ENCODE measurements around the gene MCF2.

The MCF2 gene

DNA sequence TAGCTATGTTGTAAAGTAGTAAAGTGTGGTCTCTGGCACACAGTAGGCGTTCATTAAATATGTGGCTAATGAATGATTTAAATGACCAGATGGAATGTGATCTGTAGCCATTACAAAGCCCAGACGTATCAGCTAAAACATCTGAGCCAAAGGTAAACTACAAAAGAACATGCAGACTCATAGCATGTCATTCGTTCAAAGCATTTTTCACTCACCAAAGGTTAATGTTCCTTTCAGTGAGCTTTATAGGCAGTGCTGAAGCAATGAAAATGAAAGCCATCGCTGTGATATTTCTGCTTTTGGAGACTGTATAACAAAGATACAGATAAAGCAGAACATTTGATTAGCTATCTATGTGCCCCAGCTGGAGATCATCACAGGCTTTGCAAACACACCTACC is 126.9 kb downstream of the MCF2 start:
- no peak for ATAC-seq (ENCODE audit: low read depth)
- H3K9me3 ChIP-seq (ENCODE audit: severe bottlenecking): no peaks in the 10 kb centered on the region
- no peak for DNase-seq (ENCODE audit: low spot score)
- H3K27me3 ChIP-seq (ENCODE audit: insufficient read depth, poor library complexity, severe bottlenecking): no peaks in the 10 kb centered on the region
- no peak overlapping the region for H3K27ac ChIP-seq (ENCODE audit: poor library complexity, severe bottlenecking)
- no peaks in the 10 kb centered on the region for H3K4me1 ChIP-seq (ENCODE audit: insufficient read depth, poor library complexity, severe bottlenecking)
- H3K4me3 ChIP-seq (ENCODE audit: severe bottlenecking): no peak overlapping the region
- H3K36me3 ChIP-seq (ENCODE audit: low read depth): no peaks in the 10 kb centered on the region
- TF ChIP-seq, protein P1, sequence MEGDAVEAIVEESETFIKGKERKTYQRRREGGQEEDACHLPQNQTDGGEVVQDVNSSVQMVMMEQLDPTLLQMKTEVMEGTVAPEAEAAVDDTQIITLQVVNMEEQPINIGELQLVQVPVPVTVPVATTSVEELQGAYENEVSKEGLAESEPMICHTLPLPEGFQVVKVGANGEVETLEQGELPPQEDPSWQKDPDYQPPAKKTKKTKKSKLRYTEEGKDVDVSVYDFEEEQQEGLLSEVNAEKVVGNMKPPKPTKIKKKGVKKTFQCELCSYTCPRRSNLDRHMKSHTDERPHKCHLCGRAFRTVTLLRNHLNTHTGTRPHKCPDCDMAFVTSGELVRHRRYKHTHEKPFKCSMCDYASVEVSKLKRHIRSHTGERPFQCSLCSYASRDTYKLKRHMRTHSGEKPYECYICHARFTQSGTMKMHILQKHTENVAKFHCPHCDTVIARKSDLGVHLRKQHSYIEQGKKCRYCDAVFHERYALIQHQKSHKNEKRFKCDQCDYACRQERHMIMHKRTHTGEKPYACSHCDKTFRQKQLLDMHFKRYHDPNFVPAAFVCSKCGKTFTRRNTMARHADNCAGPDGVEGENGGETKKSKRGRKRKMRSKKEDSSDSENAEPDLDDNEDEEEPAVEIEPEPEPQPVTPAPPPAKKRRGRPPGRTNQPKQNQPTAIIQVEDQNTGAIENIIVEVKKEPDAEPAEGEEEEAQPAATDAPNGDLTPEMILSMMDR (IDR thresholded peaks at IDR 0.05; ENCODE audit: poor library complexity, severe bottlenecking): no peak

DNA sequence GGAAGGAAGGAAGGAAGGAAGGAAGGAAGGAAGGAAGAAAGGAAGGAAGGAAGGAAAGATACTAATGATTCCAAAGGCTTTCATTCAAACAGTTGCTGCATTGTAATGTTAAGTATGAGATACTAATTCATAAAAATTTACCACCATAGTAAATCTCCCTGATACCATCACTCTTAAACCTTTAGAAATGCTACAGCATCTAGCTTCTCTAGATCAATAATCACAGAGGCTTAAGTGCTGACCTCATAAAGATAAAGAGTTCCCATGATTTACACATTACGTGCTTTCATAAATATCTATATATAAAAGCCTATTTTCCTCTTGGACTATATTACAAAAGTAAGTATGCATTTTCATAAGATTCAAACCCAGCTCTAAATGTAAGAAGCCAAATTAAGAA is 141.0 kb downstream of the MCF2 start:
- DNase-seq (ENCODE audit: low spot score) (no peak), ATAC-seq (ENCODE audit: low read depth) (no peak)
- Histone ChIP-seq H3K4me1 (ENCODE audit: insufficient read depth, poor library complexity, severe bottlenecking) (no peaks in the 10 kb centered on the region), H3K9me3 (ENCODE audit: severe bottlenecking) (no peaks in the 10 kb centered on the region), H3K4me3 (ENCODE audit: severe bottlenecking) (no peak overlapping the region), H3K36me3 (ENCODE audit: low read depth) (no peaks in the 10 kb centered on the region), H3K27ac (ENCODE audit: poor library complexity, severe bottlenecking) (no peak overlapping the region), H3K27me3 (ENCODE audit: insufficient read depth, poor library complexity, severe bottlenecking) (no peaks in the 10 kb centered on the region)
- TF ChIP-seq, protein P1 (IDR thresholded peaks at IDR 0.05; ENCODE audit: poor library complexity, severe bottlenecking): no peak

DNA sequence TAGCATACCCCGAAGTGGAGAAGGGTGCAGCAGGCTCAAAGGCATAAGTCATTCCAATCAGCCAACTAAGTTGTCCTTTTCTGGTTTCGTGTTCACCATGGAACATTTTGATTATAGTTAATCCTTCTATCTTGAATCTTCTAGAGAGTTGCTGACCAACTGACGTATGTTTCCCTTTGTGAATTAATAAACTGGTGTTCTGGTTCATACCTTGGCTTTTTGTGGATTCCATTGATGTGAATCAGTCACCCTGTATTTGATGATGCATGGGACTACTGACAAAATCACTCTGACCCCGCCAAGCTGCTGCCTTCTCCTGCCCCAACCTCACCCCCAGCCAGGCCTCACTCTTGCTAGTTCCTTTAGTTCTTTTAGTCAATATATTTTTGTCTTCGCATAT is 144.7 kb downstream of the MCF2 start:
- TF ChIP-seq, protein P1 (IDR thresholded peaks at IDR 0.05; ENCODE audit: poor library complexity, severe bottlenecking): no peak
- Histone ChIP-seq H3K36me3 (ENCODE audit: low read depth) (no peaks in the 10 kb centered on the region), H3K4me1 (ENCODE audit: insufficient read depth, poor library complexity, severe bottlenecking) (no peaks in the 10 kb centered on the region), H3K9me3 (ENCODE audit: severe bottlenecking) (no peaks in the 10 kb centered on the region), H3K27me3 (ENCODE audit: insufficient read depth, poor library complexity, severe bottlenecking) (no peaks in the 10 kb centered on the region), H3K27ac (ENCODE audit: poor library complexity, severe bottlenecking) (no peak overlapping the region), H3K4me3 (ENCODE audit: severe bottlenecking) (no peak overlapping the region)
- DNase-seq (ENCODE audit: low spot score) (no peak), ATAC-seq (ENCODE audit: low read depth) (no peak; the same call in 2 of the 3 replicates)

DNA sequence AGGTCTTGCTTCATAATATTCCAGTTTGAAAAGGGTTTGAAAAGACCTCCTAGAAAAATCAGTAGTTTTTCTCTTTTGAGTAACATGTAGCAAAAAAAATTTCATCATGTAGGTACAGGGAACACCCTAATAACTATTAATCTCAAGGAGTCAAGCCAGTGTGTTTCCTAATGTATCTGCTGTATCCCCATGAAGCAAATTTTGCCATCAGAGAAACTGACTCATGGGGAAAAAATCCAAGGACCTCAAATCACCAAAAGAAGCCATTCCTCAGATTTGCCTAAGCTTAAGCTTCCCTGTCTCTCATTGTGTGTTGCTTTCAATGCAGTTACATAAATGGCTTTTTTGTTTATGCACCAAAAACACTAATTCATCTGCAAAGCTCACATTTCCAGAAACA is 147.7 kb downstream of the MCF2 start:
- Histone ChIP-seq H3K4me1 (ENCODE audit: insufficient read depth, poor library complexity, severe bottlenecking) (no peaks in the 10 kb centered on the region), H3K27me3 (ENCODE audit: insufficient read depth, poor library complexity, severe bottlenecking) (no peaks in the 10 kb centered on the region), H3K9me3 (ENCODE audit: severe bottlenecking) (no peaks in the 10 kb centered on the region), H3K27ac (ENCODE audit: poor library complexity, severe bottlenecking) (no peak overlapping the region), H3K4me3 (ENCODE audit: severe bottlenecking) (no peak overlapping the region), H3K36me3 (ENCODE audit: low read depth) (no peaks in the 10 kb centered on the region)
- ATAC-seq (ENCODE audit: low read depth) (no peak), DNase-seq (ENCODE audit: low spot score) (no peak)
- TF ChIP-seq, protein P1 (IDR thresholded peaks at IDR 0.05; ENCODE audit: poor library complexity, severe bottlenecking): no peak

DNA sequence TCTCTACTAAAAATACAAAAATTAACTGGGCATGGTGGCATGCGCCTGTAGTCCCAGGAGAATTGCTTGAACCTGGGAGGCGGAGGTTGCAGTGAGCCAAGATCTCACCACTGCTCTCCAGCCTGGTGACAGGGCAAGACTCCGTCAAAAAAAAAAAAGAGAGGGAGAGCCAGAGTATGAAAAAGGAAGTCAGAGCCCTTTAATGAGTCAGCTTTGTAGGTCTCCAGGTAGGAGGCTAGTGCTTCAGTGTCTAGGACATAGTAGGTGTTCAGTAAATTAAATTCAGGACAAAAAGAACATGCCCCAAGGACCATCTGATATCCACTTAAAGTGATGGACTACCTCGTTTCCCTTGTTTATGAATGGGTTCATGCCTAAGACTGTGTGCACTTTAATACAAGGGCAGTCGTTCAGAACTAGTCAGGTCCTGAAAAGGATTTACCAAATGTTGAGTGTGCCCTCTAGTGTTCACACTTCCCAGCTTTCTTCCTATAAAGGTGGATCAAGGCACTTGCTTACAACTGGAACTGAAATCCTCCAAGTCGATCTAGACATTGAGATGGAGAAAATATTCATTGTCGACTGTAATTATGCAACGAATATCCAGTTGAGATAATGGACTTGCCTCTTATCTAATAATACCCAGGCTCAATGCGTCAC is 148.5 kb downstream of the MCF2 start:
- ATAC-seq (ENCODE audit: low read depth) (no peak), DNase-seq (ENCODE audit: low spot score) (no peak)
- TF ChIP-seq, protein P1 (IDR thresholded peaks at IDR 0.05; ENCODE audit: poor library complexity, severe bottlenecking): peak; percentile 54

More for the DNA sequence above, 148.5 kb downstream of the MCF2 start:
- Histone ChIP-seq H3K9me3 (ENCODE audit: severe bottlenecking) (no peaks in the 10 kb centered on the region), H3K36me3 (ENCODE audit: low read depth) (no peaks in the 10 kb centered on the region), H3K27ac (ENCODE audit: poor library complexity, severe bottlenecking) (no peak overlapping the region), H3K4me3 (ENCODE audit: severe bottlenecking) (no peak overlapping the region), H3K4me1 (ENCODE audit: insufficient read depth, poor library complexity, severe bottlenecking) (no peaks in the 10 kb centered on the region), H3K27me3 (ENCODE audit: insufficient read depth, poor library complexity, severe bottlenecking) (no peaks in the 10 kb centered on the region)

Data from RWPE2 (cell line).